ENCODE data around the gene PTPN3.
"Not testable (repeated sequence)": the region's sequence is repeated elsewhere in the genome, so short reads cannot be mapped to it uniquely, and the experiment has no call there.

PTPN3 gene

GRCh38 chr9:109498195-109499092, at the start of gene PTPN3:
Gene PTPN3, minus strand, starts transcription at chr9:109498307. Its CDS starts 34,873 bp downstream, at chr9:109463434.
- DNase-seq: no peak

GRCh38 chr9:109544954-109545353, 46.8 kb upstream of the PTPN3 start:
- DNase-seq: not testable (repeated sequence)

GRCh38 chr9:109542922-109543321, 44.8 kb upstream of the PTPN3 start:
- DNase-seq: no peak

- DNase-seq: no peak
Measured at GRCh38 chr9:109538346-109538745, 40.2 kb upstream of the PTPN3 start.

- no peak for DNase-seq
Measured at GRCh38 chr9:109537288-109537687, 39.2 kb upstream of the PTPN3 start.

- no peak for DNase-seq
Measured at GRCh38 chr9:109536859-109537258, 38.8 kb upstream of the PTPN3 start.

GRCh38 chr9:109535365-109535764, 37.3 kb upstream of the PTPN3 start:
- DNase-seq: no peak

GRCh38 chr9:109534151-109534550, 36.0 kb upstream of the PTPN3 start:
- no peak for DNase-seq

GRCh38 chr9:109532652-109533051, 34.5 kb upstream of the PTPN3 start:
- not testable (repeated sequence) for DNase-seq

GRCh38 chr9:109522106-109522505, 24.0 kb upstream of the PTPN3 start:
- no peak for DNase-seq

GRCh38 chr9:109520475-109521132, 22.5 kb upstream of the PTPN3 start:
- peak; percentile 8 for DNase-seq

- DNase-seq: no peak
Measured at GRCh38 chr9:109519366-109519765, 21.3 kb upstream of the PTPN3 start.

- no peak for DNase-seq
Measured at GRCh38 chr9:109518621-109519335, 20.7 kb upstream of the PTPN3 start.

GRCh38 chr9:109517901-109518377, 19.8 kb upstream of the PTPN3 start:
- DNase-seq: no peak

GRCh38 chr9:109513871-109514270, 15.8 kb upstream of the PTPN3 start:
- DNase-seq: no peak

- no peak for DNase-seq
Measured at GRCh38 chr9:109512170-109512756, 14.2 kb upstream of the PTPN3 start.

GRCh38 chr9:109510506-109510905, 12.4 kb upstream of the PTPN3 start:
- DNase-seq: no peak

GRCh38 chr9:109510042-109510441, 11.9 kb upstream of the PTPN3 start:
- not testable (repeated sequence) for DNase-seq

- no peak for DNase-seq
Measured at GRCh38 chr9:109509611-109510010, 11.5 kb upstream of the PTPN3 start.

- no peak for DNase-seq
Measured at GRCh38 chr9:109507421-109507838, 9.3 kb upstream of the PTPN3 start.

GRCh38 chr9:109506097-109506712, 8.1 kb upstream of the PTPN3 start:
- no peak for DNase-seq

GRCh38 chr9:109504689-109505088, 6.6 kb upstream of the PTPN3 start:
- DNase-seq: no peak

Data from activated gamma-delta T cell treated with Interleukin-2 at 50 U/mL for 16 hours (primary cell).